GM18858 (cell line): ENCODE results near the gene MATR3.
"Not testable (repeated sequence)": the region's sequence is repeated elsewhere in the genome, so short reads cannot be mapped to it uniquely, and the experiment has no call there.

ENCODE experiments used
- ATAC-seq: cut with Tn5 transposase; IDR thresholded peaks from one replicate; pipeline ENCODE4 v1.9.1; 2021; ENCODE audit not compliant: unreplicated experiment

MATR3 gene, protein sequence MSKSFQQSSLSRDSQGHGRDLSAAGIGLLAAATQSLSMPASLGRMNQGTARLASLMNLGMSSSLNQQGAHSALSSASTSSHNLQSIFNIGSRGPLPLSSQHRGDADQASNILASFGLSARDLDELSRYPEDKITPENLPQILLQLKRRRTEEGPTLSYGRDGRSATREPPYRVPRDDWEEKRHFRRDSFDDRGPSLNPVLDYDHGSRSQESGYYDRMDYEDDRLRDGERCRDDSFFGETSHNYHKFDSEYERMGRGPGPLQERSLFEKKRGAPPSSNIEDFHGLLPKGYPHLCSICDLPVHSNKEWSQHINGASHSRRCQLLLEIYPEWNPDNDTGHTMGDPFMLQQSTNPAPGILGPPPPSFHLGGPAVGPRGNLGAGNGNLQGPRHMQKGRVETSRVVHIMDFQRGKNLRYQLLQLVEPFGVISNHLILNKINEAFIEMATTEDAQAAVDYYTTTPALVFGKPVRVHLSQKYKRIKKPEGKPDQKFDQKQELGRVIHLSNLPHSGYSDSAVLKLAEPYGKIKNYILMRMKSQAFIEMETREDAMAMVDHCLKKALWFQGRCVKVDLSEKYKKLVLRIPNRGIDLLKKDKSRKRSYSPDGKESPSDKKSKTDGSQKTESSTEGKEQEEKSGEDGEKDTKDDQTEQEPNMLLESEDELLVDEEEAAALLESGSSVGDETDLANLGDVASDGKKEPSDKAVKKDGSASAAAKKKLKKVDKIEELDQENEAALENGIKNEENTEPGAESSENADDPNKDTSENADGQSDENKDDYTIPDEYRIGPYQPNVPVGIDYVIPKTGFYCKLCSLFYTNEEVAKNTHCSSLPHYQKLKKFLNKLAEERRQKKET

DNA sequence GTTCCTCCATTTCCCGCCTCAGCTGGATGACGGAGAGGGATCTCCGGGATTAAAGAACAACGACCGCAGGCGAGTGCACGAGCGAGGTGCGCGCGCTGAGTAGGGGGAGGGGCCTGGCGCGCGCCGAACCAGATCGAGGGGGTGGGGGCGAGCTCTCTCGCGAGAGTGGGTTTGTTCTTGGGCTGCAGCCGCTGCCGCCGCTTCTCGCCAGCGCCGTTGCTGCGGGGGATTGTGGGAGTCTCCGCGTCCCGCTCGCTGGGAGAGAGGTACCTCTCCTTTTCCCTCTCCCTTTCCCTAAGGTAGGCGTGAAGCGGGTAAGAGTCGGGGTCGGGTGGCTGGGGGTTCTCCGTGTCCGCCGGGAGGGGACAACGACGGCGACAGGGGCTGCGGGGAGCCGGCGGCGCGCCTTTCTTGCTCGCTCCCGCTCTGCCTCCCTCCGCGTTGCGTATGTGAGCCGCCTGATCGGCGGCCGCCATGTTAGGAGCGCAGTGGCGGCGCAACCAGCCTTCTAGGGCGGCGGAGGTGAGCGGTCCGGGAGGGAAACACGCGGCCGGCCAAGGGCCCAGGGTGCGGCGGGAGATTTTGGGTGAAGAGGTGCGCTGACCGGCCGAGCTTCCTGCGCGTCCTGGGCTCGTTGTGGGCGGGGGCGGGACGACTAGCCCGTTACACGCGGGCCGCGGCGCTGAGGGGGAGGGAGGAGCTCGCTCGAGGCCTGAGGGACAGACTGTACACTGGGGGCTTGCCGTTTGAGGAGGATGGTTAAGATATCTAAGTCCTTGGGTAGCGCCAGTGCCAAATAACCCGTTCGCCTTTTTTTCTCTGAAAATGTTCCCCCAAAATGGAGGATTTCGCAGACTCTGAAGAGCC is at the start of gene MATR3:
Gene MATR3, plus strand, starts transcription at position 234 of the 867 bp plus-strand sequence. CDS start 13,676 bp downstream, outside the sequence.
- peak; percentile 59 for ATAC-seq

DNA sequence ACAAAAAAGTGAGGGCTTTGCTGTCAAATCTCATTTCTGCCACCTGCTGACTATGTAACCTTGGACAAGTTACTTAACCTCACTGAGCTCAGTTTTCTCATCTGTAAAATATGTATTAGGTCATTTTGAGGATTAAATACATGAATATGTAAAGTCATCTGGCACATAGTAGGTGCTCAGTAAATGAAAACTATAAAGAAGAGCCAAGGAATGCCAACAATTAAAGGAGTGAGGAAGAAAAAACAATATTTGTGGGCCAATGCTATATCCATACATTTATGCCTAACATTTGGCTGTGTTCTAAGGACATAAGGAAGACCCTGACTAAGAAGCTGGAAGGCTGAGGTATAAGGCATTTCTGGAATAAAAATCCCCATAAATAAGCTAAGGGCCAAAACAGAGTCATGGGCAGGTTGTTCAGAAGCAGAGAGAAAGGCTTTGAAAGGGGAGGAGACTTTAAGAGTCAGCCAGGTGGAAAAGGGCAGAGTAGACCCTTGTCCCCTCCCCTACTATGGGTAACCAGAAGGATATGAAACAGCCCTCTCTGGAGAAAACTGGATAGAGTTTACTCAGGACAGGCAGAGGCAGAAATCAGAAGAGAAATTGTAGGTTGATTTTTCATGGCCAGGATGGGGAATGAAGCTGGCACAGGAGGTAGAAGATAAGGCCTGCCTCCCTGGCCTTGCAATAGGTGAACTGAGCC is 47.8 kb upstream of the MATR3 start:
- no peak for ATAC-seq

GRCh38 chr5:139246394-139246793 is 47.1 kb upstream of the MATR3 start:
- ATAC-seq = no peak

DNA sequence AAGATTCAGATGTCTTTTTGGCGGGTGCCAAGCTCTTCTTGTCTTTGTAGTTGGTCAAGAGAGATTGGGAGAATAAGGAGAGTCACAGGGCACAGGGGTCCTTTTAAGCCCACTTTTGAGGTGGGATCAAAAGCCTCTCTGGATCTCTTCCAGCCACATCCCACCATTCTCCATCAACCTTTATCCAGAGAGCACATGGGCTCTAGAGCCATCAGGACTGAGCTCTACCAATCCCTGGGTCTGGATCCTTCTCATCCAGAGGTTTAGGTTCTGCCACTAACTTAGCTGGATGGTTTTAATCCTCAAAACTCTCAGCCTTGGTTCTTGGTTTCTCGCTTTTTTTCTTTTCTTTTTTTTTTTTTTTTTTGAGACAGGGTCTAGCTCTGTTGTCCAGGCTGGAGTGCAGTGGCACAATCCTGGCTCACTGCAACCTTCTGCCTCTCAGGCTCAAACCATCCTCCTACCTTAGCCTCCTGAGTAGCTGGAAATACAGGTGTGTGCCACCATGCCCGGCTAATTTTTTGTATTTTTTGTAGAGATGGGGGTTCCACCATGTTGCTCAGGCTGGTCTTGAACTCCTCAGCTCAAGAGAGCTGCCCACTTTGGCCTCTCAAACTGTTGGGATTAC is 44.6 kb upstream of the MATR3 start:
- no peak for ATAC-seq

GRCh38 chr5:139251281-139251687 is 42.3 kb upstream of the MATR3 start:
- ATAC-seq = no peak

GRCh38 chr5:139251695-139252288 is 41.7 kb upstream of the MATR3 start:
- ATAC-seq = no peak

GRCh38 chr5:139253115-139253514 is 40.4 kb upstream of the MATR3 start:
- ATAC-seq = no peak

DNA sequence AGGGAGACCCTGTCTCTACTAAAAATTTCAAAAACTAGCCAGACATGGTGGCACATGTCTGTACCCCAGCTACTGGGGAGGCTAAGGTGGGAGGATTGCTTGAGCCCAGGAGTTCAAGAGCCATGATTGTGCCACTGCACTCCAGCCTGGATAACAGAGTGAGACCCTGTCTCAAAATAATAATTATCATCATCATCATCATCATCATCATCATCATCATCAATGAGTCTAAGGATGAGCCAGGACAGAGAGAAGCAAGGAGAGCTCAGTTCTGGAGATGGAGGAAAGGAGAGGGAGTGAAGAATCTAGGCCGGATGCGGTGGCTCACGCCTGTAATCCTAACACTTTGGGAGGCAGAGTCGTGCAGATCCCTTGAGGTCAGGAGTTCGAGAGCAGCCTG is 36.7 kb upstream of the MATR3 start:
- no peak for ATAC-seq

- ATAC-seq = no peak
Observed at GRCh38 chr5:139262059-139262741, 31.3 kb upstream of the MATR3 start.

DNA sequence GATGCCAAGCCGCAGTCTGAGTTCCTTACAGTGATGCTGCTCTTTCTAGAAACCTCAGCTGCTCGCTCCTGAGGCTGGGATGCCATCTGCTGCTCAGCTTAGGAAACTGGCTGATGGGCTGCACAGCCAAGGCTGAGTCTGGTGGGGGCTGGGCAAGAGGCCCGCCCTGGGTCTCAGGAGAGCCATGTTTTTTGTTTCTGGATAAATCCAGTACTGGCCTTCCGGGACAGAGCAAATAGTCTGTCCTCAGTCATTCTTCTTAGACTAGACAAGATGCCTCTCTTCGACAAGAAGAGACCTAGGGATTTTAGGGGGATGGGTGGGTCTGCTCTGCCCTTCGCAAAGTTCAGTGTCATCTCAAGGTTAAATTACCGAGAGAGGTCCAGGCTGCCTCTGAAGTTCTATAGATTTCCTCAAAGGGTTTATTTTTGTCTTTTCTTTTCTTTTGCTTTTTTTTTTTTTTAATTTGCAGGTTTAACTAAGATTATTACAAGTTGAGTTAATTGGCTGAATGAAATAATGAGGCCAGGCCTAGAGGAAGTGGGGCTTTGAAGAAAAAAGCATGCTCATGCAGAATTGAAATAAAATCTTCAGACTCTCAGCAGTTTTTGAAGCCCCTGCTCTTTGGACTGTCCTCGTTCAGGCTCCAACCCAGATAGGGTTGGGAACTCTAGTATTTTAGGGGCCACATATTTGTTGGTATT is 30.6 kb upstream of the MATR3 start:
- ATAC-seq = peak; percentile 68

GRCh38 chr5:139263536-139263935 is 30.0 kb upstream of the MATR3 start:
- ATAC-seq = no peak

GRCh38 chr5:139263946-139264345 is 29.6 kb upstream of the MATR3 start:
- no peak for ATAC-seq

DNA sequence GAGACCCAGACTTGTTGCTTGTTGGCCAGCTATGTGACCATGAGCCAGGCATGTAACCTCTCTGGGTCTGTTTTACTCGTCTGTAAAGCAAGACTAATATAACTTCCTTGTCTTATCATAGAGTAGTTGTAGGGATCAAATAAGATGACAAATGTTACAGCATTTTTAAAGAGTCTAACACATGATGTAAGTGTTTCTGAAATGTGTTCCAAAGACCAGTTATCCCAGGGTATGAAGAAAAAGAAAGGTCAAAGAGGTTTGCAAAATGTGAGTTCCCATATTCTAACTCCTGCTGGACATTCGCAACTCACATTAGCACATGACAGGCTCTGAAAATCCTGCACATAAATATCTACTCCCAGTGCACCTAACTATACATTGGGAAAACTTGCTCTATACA is 28.5 kb upstream of the MATR3 start:
- no peak for ATAC-seq

DNA sequence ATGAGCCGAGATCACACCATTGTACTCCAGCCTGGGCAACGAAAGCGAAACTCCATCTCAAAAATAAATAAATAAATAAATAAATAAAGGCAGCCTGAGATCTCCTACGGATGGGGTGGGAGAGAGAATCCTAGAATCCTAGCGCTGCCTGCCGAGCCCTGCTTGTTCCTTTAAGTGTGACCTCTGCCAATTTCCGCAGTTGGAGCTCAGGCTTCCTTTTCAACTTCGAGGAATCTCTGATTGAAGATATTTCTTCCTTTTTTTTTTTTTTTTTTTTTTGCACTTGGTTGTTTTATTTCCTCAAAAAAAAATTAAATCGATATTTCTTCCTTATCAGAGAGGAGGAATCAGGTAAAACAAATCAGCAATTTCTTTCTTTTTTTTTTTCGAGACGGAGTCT is 27.3 kb upstream of the MATR3 start:
- no peak for ATAC-seq

DNA sequence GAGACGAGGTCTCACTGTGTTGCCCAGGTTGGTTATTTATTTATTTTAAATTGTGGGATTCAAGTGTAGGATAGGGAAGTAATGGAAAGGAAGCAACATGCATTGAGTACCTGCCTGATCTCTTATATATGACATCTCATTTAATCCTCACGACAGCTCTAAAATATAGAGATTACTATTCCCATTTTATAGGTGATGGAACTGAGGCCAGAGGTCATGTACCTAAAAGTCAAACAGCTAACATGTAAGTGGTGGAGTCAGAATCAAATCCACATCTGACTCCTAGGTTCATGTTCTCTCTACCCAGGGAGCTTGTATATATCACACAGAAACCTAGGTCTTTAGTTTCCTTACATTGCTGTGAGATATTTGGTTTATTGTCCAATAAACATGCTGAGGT is 26.1 kb upstream of the MATR3 start:
- no peak for ATAC-seq

GRCh38 chr5:139268364-139269202 is 25.0 kb upstream of the MATR3 start:
- ATAC-seq = no peak

DNA sequence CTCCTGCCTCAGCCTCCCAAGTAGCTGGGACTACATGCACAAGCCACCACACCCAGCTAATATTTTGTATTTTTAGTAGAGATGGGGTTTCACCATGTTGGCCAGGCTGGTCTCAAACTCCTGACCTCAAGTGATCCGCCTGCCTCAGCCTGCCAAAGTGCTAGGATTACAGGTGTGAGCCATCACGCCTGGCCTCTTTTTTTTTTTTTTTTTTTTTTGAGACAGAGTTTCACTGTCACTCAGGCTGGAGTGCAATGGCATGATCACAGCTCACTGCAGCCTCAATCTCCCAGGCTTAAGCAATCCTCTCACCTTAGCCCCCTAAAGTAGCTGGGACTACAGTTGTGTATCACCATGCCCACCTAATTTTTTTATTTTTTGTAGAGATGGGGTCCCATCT is 22.8 kb upstream of the MATR3 start:
- not testable (repeated sequence) for ATAC-seq
